ENCODE measurements around the gene HIF1A. TPM values are rescaled to one million over a fixed set of nuclear protein-coding genes. Genes with fewer than 3 reads are reported as not detected.

The HIF1A gene
- polyA plus RNA-seq, 3 donors = 162 to 190 (median 169) TPM

GRCh38 chr14:61672796-61673195 is 22.5 kb upstream of the HIF1A start:
- no peak for DNase-seq (ENCODE audit: low read depth in 3 of 3, low spot score in 2 of 3)

GRCh38 chr14:61673305-61673704 is 22.0 kb upstream of the HIF1A start:
- DNase-seq (ENCODE audit: low read depth in 3 of 3, low spot score in 2 of 3) = no peak

DNA sequence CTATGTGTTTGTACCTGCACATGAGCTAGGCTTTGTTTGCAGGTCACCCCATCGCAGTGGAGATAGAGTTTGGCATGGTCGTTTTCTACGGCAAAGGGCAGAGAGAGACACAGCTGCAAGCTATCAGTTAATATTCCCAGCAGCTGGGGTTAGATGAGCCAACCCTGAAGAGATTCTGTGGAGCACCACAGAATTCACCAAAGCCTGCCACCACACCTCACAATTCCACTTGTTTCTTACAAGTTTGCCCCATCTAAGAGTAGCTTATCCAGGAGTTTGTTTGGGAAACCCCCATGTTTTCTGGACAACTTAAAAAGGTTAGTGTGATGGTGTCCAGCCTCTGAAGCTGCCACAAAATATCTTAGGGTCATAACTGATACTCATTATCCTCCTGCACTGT is 20.0 kb upstream of the HIF1A start:
- DNase-seq (ENCODE audit: low read depth in 3 of 3, low spot score in 2 of 3) = no peak

- DNase-seq (ENCODE audit: low read depth in 3 of 3, low spot score in 2 of 3) = no peak
Observed at GRCh38 chr14:61677479-61677878, 17.8 kb upstream of the HIF1A start.

GRCh38 chr14:61678975-61679374 is 16.3 kb upstream of the HIF1A start:
- no peak for DNase-seq (ENCODE audit: low read depth in 3 of 3, low spot score in 2 of 3)

- no peak for DNase-seq (ENCODE audit: low read depth in 3 of 3, low spot score in 2 of 3)
Observed at GRCh38 chr14:61681413-61681812, 13.9 kb upstream of the HIF1A start.

- DNase-seq (ENCODE audit: low read depth in 3 of 3, low spot score in 2 of 3) = no peak
Observed at GRCh38 chr14:61683108-61683507, 12.2 kb upstream of the HIF1A start.

GRCh38 chr14:61690039-61690438 is 5.3 kb upstream of the HIF1A start:
- no peak for DNase-seq (ENCODE audit: low read depth in 3 of 3, low spot score in 2 of 3)

GRCh38 chr14:61690982-61691381 is 4.3 kb upstream of the HIF1A start:
- no peak for DNase-seq (ENCODE audit: low read depth in 3 of 3, low spot score in 2 of 3)

- DNase-seq (ENCODE audit: low read depth in 3 of 3, low spot score in 2 of 3) = no peak
Observed at GRCh38 chr14:61691495-61691894, 3.8 kb upstream of the HIF1A start.

GRCh38 chr14:61694039-61694438 is 1.3 kb upstream of the HIF1A start:
- no peak for DNase-seq (ENCODE audit: low read depth in 3 of 3, low spot score in 2 of 3)

DNA sequence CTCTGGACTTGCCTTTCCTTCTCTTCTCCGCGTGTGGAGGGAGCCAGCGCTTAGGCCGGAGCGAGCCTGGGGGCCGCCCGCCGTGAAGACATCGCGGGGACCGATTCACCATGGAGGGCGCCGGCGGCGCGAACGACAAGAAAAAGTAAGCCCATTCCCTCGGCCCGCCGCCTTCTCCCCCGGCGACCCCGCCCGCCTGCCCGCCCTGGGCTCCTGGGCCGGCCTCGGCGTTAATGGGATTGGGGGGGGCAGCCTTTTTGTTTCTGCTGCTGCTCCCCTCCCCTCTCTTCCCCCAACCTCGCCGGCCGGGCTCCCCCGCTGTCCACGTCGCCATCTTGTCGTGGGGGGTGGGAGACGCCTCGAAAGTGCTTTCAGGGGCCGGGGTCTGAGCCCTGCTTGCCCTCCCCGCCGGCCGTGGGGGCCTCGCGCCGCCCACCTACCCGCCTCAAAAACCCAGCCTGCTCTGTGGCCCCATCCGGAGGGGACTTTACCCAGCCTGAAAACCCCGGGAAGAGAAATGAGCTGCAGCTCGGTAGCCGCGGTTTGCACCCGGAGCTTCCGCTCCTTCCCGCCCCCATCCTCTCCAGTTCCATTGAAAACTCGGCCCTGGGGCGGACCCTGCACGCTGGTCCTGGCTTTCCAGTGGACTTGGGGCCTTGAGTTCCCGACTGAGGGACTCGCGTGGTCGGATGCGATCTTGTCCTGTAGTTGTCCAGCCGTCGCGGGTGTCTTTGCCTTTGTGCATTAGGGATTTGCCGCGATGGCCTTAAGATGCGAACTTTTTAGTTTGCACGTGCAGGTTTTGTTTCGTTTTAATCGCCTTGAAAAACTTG is 598 bp downstream of the HIF1A start:
- DNase-seq (ENCODE audit: low read depth in 3 of 3, low spot score in 2 of 3) = peak in 2 of 3 donors; percentile 54 to 56

DNA sequence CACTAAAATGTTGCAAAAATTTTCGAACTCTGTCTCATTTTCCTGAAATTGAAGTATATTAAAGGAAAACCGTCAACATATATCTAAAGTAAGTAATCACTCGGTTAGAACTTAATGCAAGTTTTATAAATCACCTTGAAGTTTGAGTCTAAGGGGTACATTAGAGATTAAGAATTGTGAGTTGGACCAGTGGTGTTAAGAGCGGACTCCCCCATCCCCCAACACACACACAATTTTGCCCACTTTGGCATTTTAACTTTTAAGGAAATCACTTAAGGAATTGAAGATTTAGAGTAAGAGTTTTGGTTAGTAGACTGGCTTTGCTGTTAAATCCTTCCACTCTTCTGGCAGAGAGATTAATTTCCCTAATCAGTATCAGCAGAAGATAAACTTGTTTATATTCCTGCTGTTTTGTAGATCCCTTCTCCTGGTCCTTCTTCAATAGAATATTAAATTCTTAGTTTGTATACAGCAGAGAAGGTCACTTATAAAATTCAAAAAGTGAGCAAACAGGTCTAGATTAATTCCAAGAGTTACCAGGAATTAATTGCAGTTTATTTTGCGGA is 1.5 kb downstream of the HIF1A start:
- no peak for DNase-seq (ENCODE audit: low read depth in 3 of 3, low spot score in 2 of 3)

- no peak for DNase-seq (ENCODE audit: low read depth in 3 of 3, low spot score in 2 of 3)
Observed at GRCh38 chr14:61698206-61698980, 3.1 kb downstream of the HIF1A start.

DNA sequence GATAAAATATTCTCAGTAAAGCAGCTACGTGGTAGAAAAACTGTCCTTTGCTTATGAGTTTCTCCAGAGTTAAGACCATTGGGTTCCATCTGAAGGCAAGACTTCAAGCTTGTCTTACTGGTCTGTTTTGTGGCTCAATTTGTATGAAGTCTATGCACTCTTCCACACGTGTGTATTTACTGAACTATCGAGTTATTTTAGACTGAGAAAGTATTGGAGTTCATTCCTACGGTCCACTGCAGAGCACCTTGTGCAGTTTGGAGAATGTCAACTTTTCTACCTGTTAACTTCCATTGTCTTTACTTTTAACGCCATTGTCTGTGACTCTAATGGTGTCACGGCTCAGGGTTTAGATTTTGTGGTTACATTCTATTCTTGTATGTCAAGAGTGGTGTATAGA is 3.7 kb downstream of the HIF1A start:
- DNase-seq (ENCODE audit: low read depth in 3 of 3, low spot score in 2 of 3) = no peak

- DNase-seq (ENCODE audit: low read depth in 3 of 3, low spot score in 2 of 3) = no peak
Observed at GRCh38 chr14:61700104-61700886, 5.0 kb downstream of the HIF1A start.

DNA sequence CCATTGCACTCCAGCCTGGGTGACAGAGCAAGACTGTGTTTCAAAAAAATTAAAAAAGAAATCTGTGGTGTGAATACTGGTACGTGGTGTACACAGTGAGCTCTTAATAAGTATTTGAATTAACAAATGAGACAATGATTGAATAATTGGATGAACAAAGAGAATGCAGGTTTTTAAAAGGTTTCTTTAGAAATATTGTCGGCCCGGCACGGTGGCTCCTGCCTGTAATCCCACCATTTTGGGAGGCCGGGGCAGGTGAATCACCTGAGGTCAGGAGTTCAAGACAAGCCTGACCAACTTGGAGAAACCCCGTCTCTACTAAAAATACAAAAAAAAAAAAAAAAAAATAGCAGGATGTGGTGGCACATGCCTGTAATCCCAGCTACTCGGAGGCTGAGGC is 6.6 kb downstream of the HIF1A start:
- DNase-seq (ENCODE audit: low read depth in 3 of 3, low spot score in 2 of 3) = no peak

DNA sequence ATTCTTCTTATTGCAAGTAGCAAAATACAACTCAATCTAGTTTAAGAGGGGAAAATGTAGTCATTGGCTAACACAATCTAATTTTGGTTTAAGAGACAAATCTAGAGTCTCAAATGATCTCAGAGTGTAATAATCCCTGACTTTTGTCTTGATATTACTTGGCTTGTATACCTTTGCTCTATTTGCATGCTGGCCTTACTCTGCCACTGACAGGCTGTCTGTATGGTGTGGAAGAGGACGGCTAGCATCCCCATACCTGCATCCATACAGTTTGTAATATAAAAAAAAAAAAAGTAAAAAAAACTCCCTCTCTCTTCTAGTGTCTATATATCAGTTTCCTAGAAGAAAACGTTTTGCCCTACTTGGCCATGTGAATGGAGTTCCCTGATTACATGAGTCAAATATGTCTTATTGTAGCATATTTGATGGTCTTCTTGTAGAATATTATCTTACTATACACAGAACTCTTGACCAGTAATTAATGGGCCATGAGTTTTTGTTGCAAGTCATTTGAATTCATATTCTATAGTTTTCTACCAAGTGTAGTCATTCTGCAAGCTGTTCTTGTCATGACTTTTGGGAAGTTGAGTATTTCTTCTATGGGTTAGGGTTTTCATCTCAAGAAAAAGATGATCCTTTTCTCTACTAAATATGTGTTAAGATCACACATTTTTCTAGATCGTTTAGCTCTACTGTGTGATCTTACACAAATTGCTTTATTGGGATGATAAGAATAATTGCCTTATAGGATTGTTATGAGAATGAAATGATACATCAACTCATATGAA is 8.2 kb downstream of the HIF1A start:
- DNase-seq (ENCODE audit: low read depth in 3 of 3, low spot score in 2 of 3) = no peak

GRCh38 chr14:61704554-61704953 is 9.2 kb downstream of the HIF1A start:
- DNase-seq (ENCODE audit: low read depth in 3 of 3, low spot score in 2 of 3) = no peak

- DNase-seq (ENCODE audit: low read depth in 3 of 3, low spot score in 2 of 3) = no peak
Observed at GRCh38 chr14:61705017-61705416, 9.7 kb downstream of the HIF1A start.
